ENCODE data around the gene NOTCH1.
A peak's percentile ranks its signal among the peaks of the same experiment; 100 is the strongest.

Gene NOTCH1

DNA sequence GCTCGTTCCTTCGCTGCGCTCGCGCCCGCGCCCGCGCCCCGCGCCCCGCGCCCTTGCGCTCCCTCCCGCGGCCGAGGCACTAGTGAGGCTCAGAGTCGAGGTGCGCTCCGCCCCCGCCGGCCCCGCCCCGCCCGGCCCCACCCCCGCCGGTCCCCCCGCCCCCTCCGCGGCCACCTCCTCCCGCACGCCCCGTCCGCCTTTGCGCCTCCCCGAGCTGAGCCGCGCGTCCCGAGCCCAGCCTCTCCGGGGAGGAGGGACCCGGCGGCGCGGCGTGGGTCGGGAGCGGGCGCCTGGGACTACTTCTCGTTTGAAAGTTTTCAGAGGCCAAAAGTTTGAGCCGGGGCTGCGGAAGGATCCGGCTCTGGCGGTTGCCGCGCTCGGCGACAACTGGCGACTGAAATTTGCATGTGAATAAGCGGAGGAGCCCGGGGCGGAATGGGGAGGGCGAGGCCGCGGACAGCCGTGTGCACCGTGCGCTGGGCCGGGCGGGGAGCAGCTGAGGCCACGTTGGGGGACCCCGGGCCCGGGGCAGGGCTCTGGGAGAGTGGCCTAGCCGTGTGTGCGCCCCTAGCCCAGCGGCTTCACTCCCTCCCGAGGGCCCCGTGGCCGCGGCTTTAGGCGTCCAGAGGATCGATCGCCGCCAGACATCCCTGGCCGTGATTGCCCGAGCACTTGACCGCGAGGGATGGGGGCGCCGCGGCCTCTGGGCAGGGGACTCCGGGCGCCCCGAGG, at the start of gene NOTCH1:
TSS of gene NOTCH1 (minus strand) at position 84 of the 732 bp plus-strand sequence. CDS start 262 bp downstream, outside the sequence.
- ChIA-PET CTCF (interaction anchor here (0.6 to 1.3 kb wide), 3 partner anchors 30 to 126 kb away, joined by 3 to 5 read pairs (median 3); no protein-coding TSS in a partner anchor), POLR2A (ENCODE audit: low non-redundant PET) (no interaction called here)
- TF ChIP-seq, protein P1, sequence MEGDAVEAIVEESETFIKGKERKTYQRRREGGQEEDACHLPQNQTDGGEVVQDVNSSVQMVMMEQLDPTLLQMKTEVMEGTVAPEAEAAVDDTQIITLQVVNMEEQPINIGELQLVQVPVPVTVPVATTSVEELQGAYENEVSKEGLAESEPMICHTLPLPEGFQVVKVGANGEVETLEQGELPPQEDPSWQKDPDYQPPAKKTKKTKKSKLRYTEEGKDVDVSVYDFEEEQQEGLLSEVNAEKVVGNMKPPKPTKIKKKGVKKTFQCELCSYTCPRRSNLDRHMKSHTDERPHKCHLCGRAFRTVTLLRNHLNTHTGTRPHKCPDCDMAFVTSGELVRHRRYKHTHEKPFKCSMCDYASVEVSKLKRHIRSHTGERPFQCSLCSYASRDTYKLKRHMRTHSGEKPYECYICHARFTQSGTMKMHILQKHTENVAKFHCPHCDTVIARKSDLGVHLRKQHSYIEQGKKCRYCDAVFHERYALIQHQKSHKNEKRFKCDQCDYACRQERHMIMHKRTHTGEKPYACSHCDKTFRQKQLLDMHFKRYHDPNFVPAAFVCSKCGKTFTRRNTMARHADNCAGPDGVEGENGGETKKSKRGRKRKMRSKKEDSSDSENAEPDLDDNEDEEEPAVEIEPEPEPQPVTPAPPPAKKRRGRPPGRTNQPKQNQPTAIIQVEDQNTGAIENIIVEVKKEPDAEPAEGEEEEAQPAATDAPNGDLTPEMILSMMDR (conservative IDR thresholded peaks at IDR 0.05; ENCODE audit: low read depth), result no peak
- H3K27ac ChIP-seq, result peak within 1 kb of the TSS; percentile 100
- peak; percentile 96 for DNase-seq (ENCODE audit: low spot score)

DNA sequence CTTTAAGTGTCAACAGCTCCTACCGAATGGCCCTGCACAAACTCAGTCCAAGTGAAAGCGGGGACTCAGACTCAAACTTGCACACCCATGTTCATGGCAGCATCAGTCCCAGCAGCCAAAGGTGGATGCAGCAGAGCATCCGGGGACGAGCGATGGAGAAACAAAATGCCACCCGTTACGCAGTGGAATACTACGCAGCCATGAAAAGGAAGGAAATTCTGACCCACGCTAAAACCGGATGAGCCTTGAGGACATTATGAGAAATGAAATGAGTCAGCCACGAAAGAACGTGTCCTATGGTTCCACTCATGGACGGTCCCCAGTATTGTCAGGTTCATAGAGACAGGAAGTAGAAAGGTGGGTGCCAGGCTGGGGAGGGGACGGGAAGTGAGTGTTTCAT, 48.6 kb upstream of the NOTCH1 start:
- H3K27ac ChIP-seq, result no peak overlapping the region
- no peak for DNase-seq (ENCODE audit: low spot score)
- TF ChIP-seq, protein P1 (conservative IDR thresholded peaks at IDR 0.05; ENCODE audit: low read depth), result no peak
- ChIA-PET CTCF (interaction anchor here (0.6 kb wide), 1 partner anchor 37 kb away, joined by 6 read pairs; no protein-coding TSS in a partner anchor), POLR2A (ENCODE audit: low non-redundant PET) (no interaction called here)

DNA sequence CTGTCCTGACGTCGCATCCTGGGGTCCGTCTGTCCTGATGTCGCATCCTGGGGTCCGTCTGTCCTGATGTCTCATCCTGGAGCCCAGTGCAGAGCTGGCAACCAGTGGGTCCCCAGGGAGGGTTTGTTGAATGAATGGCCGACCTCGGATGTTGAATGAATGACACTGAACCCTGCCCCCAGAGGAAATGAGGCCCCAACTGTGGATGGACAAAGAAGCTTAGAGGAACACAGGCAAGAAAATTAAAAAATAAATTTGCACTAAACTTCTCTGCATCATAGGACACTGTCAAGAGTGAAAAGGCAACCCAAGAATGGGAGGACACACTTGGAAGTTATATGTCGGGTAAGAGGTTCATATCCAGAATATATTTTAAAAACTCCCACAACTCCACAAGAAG, 47.7 kb upstream of the NOTCH1 start:
- TF ChIP-seq, protein P1 (conservative IDR thresholded peaks at IDR 0.05; ENCODE audit: low read depth), result no peak
- DNase-seq (ENCODE audit: low spot score), result no peak
- POLR2A ChIA-PET (ENCODE audit: low non-redundant PET), result interaction anchor here (0.7 kb wide), 1 partner anchor 11 kb away, joined by 4 read pairs; no protein-coding TSS in a partner anchor
- no peak overlapping the region for H3K27ac ChIP-seq
- CTCF ChIA-PET, result interaction anchor here (0.6 kb wide), 1 partner anchor 9 kb away, joined by 6 read pairs; no protein-coding TSS in a partner anchor

DNA sequence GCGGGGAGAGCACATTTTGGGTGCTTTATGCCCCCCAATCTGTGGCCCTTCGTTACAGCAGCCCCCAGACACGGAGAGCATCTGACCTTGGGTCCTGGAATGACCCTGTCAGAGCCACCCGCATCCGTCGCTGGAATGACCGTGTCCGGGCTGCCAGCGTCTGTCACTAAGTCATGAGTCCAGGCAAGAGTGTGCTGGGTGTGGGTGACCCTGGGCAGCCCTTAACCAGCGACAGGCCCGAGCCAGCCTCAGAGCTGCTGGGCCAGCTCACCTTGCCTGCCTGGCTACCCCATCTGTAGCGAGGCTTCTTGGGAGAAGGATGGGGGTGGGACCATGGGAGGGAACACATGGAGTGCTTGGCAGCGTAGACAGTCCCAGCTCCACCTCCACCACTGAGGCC, 46.8 kb upstream of the NOTCH1 start:
- ChIA-PET POLR2A (ENCODE audit: low non-redundant PET) (no interaction called here), CTCF (no interaction called here)
- TF ChIP-seq, protein P1 (conservative IDR thresholded peaks at IDR 0.05; ENCODE audit: low read depth), result no peak
- no peak overlapping the region for H3K27ac ChIP-seq
- no peak for DNase-seq (ENCODE audit: low spot score)

DNA sequence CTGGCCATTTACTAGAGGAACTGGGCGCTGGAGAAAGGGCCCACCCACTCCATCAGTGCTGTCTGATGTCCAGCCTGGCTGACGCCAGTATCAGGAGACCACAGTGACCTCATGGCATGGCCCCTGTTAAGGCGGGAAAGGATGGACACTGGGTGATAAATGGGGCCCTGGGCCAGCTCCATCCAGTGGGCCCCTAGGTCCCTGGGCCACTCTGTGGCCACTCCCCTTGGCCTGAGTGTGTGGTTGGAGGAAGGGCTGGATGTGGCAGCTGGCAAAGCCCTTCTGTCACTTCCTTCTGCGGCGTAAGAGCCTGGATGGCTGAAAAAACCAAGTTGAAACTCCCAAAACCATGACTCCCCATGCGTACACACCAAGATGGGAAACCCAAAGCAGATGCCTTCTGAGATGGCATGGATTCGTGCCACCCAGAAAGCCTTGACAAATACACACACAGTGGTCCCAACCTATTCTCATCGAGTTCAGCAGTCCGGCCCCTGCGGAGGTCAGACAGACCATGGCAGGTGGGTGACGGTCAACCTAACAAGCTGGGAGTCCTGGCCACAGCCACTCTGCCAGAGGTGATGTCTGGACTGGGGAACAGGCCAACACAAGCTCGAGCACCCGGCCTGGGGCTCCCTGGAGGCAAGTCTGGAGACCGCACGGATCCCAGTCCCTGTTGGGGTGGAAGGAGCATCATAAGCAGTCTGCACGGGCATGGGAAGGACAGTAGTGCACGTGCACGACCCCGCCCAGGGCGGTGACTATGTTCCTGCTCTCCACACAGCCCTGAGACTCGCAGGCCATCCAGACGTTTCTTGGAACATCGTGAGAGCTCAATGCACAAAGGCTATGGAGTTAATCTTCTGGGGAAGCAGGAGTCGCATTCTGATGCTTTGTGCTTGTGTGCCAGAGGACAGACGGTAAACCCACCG, 45.2 kb upstream of the NOTCH1 start:
- H3K27ac ChIP-seq, result no peak overlapping the region
- TF ChIP-seq, protein P1 (conservative IDR thresholded peaks at IDR 0.05; ENCODE audit: low read depth), result no peak
- CTCF ChIA-PET, result interaction anchor here (0.7 kb wide), 2 partner anchors 90 to 103 kb away, joined by 5 to 7 read pairs; no protein-coding TSS in a partner anchor
- no peak for DNase-seq (ENCODE audit: low spot score)
- POLR2A ChIA-PET (ENCODE audit: low non-redundant PET), result no interaction called here
